H9 (cell line): ENCODE measurements around the gene PNKD. TPM values are rescaled to one million over a fixed set of nuclear protein-coding genes. Genes with fewer than 3 reads are reported as not detected.

Experiments
- DNase-seq: peaks from one replicate; pipeline ENCODE4 v3.0.0-alpha.2; 2017
- H2AFZ ChIP-seq: one replicate; pipeline ENCODE4 v1.6.1; 2013; ENCODE audit warnings: mild to moderate bottlenecking, low read length, control low read depth, moderate library complexity
- H2AK5ac ChIP-seq: 2 replicates; pipeline ENCODE4 v1.6.1; 2013; ENCODE audit warnings: low read length, control low read depth, mixed read lengths; ENCODE audit not compliant: insufficient read length
- H2BK120ac ChIP-seq: one replicate; pipeline ENCODE4 v1.6.1; 2013; ENCODE audit warnings: low read depth, mild to moderate bottlenecking, low read length, control low read depth, inconsistent platforms; ENCODE audit not compliant: poor library complexity, severe bottlenecking
- H2BK12ac ChIP-seq: 2 replicates; pipeline ENCODE4 v1.6.1; 2013; ENCODE audit warnings: low read length, control low read depth, mixed read lengths, low read depth; ENCODE audit not compliant: insufficient read length
- H2BK15ac ChIP-seq: 2 replicates; pipeline ENCODE4 v1.6.1; 2013; ENCODE audit warnings: low read depth, low read length, control low read depth
- H2BK20ac ChIP-seq: one replicate; pipeline ENCODE4 v1.6.1; 2013; ENCODE audit warnings: low read depth, mild to moderate bottlenecking, low read length, control low read depth, inconsistent platforms; ENCODE audit not compliant: poor library complexity, severe bottlenecking
- H2BK5ac ChIP-seq: 2 replicates; pipeline ENCODE4 v1.6.1; 2013; ENCODE audit warnings: low read length, control low read depth, mixed read lengths; ENCODE audit not compliant: insufficient read length
- H3K14ac ChIP-seq: 2 replicates; pipeline ENCODE4 v1.6.1; 2013; ENCODE audit warnings: low read length, control low read depth; ENCODE audit not compliant: insufficient read depth
- H3K18ac ChIP-seq: 2 replicates; pipeline ENCODE4 v1.6.1; 2013; ENCODE audit warnings: low read depth, mild to moderate bottlenecking, mixed read lengths, low read length, control low read depth; ENCODE audit not compliant: insufficient read length
- H3K23ac ChIP-seq: 2 replicates; pipeline ENCODE4 v1.6.1; 2013; ENCODE audit warnings: low read length, control low read depth, mixed read lengths, low read depth; ENCODE audit not compliant: insufficient read length
- H3K23me2 ChIP-seq: 2 replicates; pipeline ENCODE4 v1.6.1; 2013; ENCODE audit warnings: low read depth, mild to moderate bottlenecking, mixed read lengths, low read length, control low read depth; ENCODE audit not compliant: insufficient read length, poor library complexity, severe bottlenecking
- H3K27ac ChIP-seq: 2 replicates; pipeline ENCODE4 v1.5.1; 2013; ENCODE audit warnings: low read length, control low read depth, mixed read lengths, low read depth; ENCODE audit not compliant: insufficient read length
- H3K27me3 ChIP-seq: 2 replicates; pipeline ENCODE4 v1.6.1; 2013; ENCODE audit warnings: low read length, control low read depth, inconsistent platforms; ENCODE audit not compliant: insufficient read depth
- H3K4ac ChIP-seq: 2 replicates; pipeline ENCODE4 v1.6.1; 2013; ENCODE audit warnings: low read depth, mild to moderate bottlenecking, control low read depth, inconsistent platforms, low read length, moderate library complexity
- H3K4me1 ChIP-seq: 2 replicates; pipeline ENCODE4 v1.6.1; 2013; ENCODE audit warnings: low read length, control low read depth, inconsistent platforms; ENCODE audit not compliant: insufficient read depth
- H3K4me2 ChIP-seq: 2 replicates; pipeline ENCODE4 v1.6.1; 2013; ENCODE audit warnings: low read length, control low read depth, mixed read lengths; ENCODE audit not compliant: insufficient read length, insufficient read depth
- H3K56ac ChIP-seq: 2 replicates; pipeline ENCODE4 v1.6.1; 2013; ENCODE audit warnings: low read depth, mild to moderate bottlenecking, mixed read lengths, low read length, control low read depth; ENCODE audit not compliant: insufficient read length
- H3K79me1 ChIP-seq: 2 replicates; pipeline ENCODE4 v1.6.1; 2013; ENCODE audit warnings: low read depth, mild to moderate bottlenecking, moderate library complexity, low read length, control low read depth, inconsistent platforms; ENCODE audit not compliant: insufficient read depth, poor library complexity, severe bottlenecking
- H3K79me2 ChIP-seq: 2 replicates; pipeline ENCODE4 v1.6.1; 2013; ENCODE audit warnings: low read length, control low read depth, inconsistent platforms; ENCODE audit not compliant: insufficient read depth
- H3K9ac ChIP-seq: 2 replicates; pipeline ENCODE4 v1.6.1; 2013; ENCODE audit warnings: low read length, control low read depth, mixed read lengths; ENCODE audit not compliant: insufficient read length; ENCODE audit errors: extremely low read depth
- H3K9me3 ChIP-seq: one replicate; pipeline ENCODE4 v1.6.1; 2013; ENCODE audit warnings: low read depth, low read length, inconsistent platforms; ENCODE audit not compliant: control insufficient read depth
- H3T11ph ChIP-seq: one replicate; pipeline ENCODE4 v1.6.1; 2013; ENCODE audit warnings: mild to moderate bottlenecking, low read length, control low read depth, inconsistent platforms
- H4K20me1 ChIP-seq: one replicate; pipeline ENCODE4 v1.6.1; 2013; ENCODE audit not compliant: control insufficient read depth, insufficient read length, insufficient read depth
- H4K5ac ChIP-seq: 2 replicates; pipeline ENCODE4 v1.6.1; 2013; ENCODE audit warnings: low read depth, mild to moderate bottlenecking, mixed read lengths, low read length, control low read depth; ENCODE audit not compliant: insufficient read length
- H4K8ac ChIP-seq: replicated peaks from 2 replicates; pipeline ENCODE4 v1.6.1; 2013; ENCODE audit warnings: low read length, control low read depth, mixed read lengths, low read depth; ENCODE audit not compliant: insufficient read length
- H4K91ac ChIP-seq: 2 replicates; pipeline ENCODE4 v1.6.1; 2013; ENCODE audit warnings: low read depth, mild to moderate bottlenecking, moderate library complexity, mixed read lengths, low read length, control low read depth; ENCODE audit not compliant: insufficient read length
- H3K27ac Mint-ChIP-seq, 3 experiments: 2 replicates in 2 of 3; 3 replicates in 1 of 3; pipeline ENCODE4 v1.8.0; 2020 to 2021; ENCODE audit warnings: mixed read lengths in 3 of 3, mild to moderate bottlenecking in 1 of 3, moderate library complexity in 1 of 3
- H3K27me3 Mint-ChIP-seq: 2 replicates; pipeline ENCODE4 v1.8.0; 2021; ENCODE audit warnings: low read depth, mild to moderate bottlenecking, moderate library complexity, mixed read lengths
- H3K36me3 Mint-ChIP-seq, 3 experiments: 2 replicates in 2 of 3; 3 replicates in 1 of 3; pipeline ENCODE4 v1.8.0; 2020 to 2021; ENCODE audit warnings: low read depth in 3 of 3, mixed read lengths in 3 of 3; ENCODE audit not compliant: insufficient read depth in 1 of 3
- H3K4me1 Mint-ChIP-seq, 2 experiments: 2 replicates each; pipeline ENCODE4 v1.8.0; 2020; ENCODE audit warnings: mixed read lengths in 2 of 2
- H3K4me3 Mint-ChIP-seq, 2 experiments: 2 replicates in 1 of 2; 3 replicates in 1 of 2; pipeline ENCODE4 v1.8.0; 2020 to 2021; ENCODE audit warnings: mild to moderate bottlenecking in 2 of 2, mixed read lengths in 2 of 2, moderate library complexity in 1 of 2
- H3K9me3 Mint-ChIP-seq, 2 experiments: 2 replicates in 1 of 2; 3 replicates in 1 of 2; pipeline ENCODE4 v1.8.0; 2020; ENCODE audit warnings: mild to moderate bottlenecking in 2 of 2, mixed read lengths in 2 of 2, moderate library complexity in 1 of 2
- WGBS: extraction: QIAGEN DNeasy Blood & Tissue Kit; methylation state at CpG from one replicate; pipeline ENCODE4 v1.1.7; 2013; ENCODE audit warnings: missing lambda C conversion rate, low lambda C conversion rate, mixed read lengths; ENCODE audit not compliant: insufficient read length; ENCODE audit errors: extremely low coverage; 5-methylcytosine and 5-hydroxymethylcytosine counted together
- total RNA-seq: library from RNA; stranded (reverse); gene quantifications from 2 replicates; pipeline ENCODE4 v1.2.1, GENCODE V29; 2021
- TF ChIP-seq, protein P1 (sequence below): fragments of 200-600 bp; sonication (generic); conservative IDR thresholded peaks from 3 replicates; pipeline ENCODE4 v1.8.0; 2021; ENCODE audit warnings: antibody characterized with exemption, mild to moderate bottlenecking

PNKD gene
- total RNA-seq, 1 experiment from 2014 or later: 31.6 TPM

- Mint-ChIP-seq H3K4me1 (peaks cover 23 to 32% of the 10 kb centered on the region in 2 experiments), H3K36me3 (peaks cover 13 to 46% (median 38%) of the 10 kb centered on the region in 3 experiments), H3K4me3 (no peak overlapping the region), H3K27me3 (no peaks in the 10 kb centered on the region), H3K27ac (no peak overlapping the region), H3K9me3 (no peaks in the 10 kb centered on the region)
- Histone ChIP-seq H2AFZ (no peak overlapping the region), H4K20me1 (no peaks in the 10 kb centered on the region), H2BK5ac (no peak overlapping the region), H3K56ac (no peak overlapping the region), H3T11ph (no peak overlapping the region), H4K91ac (no peak overlapping the region), H3K23ac (no peak overlapping the region), H3K9ac (no peak overlapping the region), H4K8ac (no peak overlapping the region), H2BK20ac (no peak overlapping the region), H3K27me3 (no peaks in the 10 kb centered on the region), H3K18ac (no peak overlapping the region), H3K4me2 (no peak overlapping the region), H2BK12ac (no peak overlapping the region), H3K4ac (no peak overlapping the region), H2AK5ac (no peak overlapping the region), H3K23me2 (no peaks in the 10 kb centered on the region), H4K5ac (no peak overlapping the region), H3K79me2 (no peaks in the 10 kb centered on the region), H3K79me1 (no peaks in the 10 kb centered on the region), H2BK120ac (no peak overlapping the region), H3K14ac (no peak overlapping the region), H3K9me3 (no peaks in the 10 kb centered on the region), H3K27ac (no peak overlapping the region), H2BK15ac (no peak overlapping the region), H3K4me1 (peaks cover 4% of the 10 kb centered on the region; the same call in 1 of the 2 replicates)
- TF ChIP-seq, protein P1, sequence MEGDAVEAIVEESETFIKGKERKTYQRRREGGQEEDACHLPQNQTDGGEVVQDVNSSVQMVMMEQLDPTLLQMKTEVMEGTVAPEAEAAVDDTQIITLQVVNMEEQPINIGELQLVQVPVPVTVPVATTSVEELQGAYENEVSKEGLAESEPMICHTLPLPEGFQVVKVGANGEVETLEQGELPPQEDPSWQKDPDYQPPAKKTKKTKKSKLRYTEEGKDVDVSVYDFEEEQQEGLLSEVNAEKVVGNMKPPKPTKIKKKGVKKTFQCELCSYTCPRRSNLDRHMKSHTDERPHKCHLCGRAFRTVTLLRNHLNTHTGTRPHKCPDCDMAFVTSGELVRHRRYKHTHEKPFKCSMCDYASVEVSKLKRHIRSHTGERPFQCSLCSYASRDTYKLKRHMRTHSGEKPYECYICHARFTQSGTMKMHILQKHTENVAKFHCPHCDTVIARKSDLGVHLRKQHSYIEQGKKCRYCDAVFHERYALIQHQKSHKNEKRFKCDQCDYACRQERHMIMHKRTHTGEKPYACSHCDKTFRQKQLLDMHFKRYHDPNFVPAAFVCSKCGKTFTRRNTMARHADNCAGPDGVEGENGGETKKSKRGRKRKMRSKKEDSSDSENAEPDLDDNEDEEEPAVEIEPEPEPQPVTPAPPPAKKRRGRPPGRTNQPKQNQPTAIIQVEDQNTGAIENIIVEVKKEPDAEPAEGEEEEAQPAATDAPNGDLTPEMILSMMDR: no peak
- DNase-seq: no peak
- WGBS: no CpG with 5 or more reads among the region's 13 CpGs
Observed at GRCh38 chr2:218256612-218257350, 13.5 kb upstream of the PNKD start.
